Right lobe of liver (tissue), 6 donors: ENCODE results near the gene LBR. TPM values are rescaled to one million over a fixed set of nuclear protein-coding genes. Genes with fewer than 3 reads are reported as not detected.
"Not testable (repeated sequence)": the region's sequence is repeated elsewhere in the genome, so short reads cannot be mapped to it uniquely, and the experiment has no call there.

Experiments used
- ATAC-seq, 4 donors: fragments of 200-7000 bp; cut with Tn5 transposase; one replicate each; pipeline ENCODE4 v1.9.1; 2020; ENCODE audit warnings: mild to moderate bottlenecking in 4 of 4, moderate library complexity in 4 of 4
- DNase-seq, 3 donors: peaks; one replicate each; pipeline ENCODE4 v3.0.0-alpha.2; 2020
- H3K27ac ChIP-seq, 3 donors: fragments of 200-600 bp; one replicate each; pipeline ENCODE4 v1.8.0; 2022
- H3K27me3 ChIP-seq, 2 donors: fragments of 200-600 bp; one replicate each; pipeline ENCODE4 v1.8.0; 2022
- H3K36me3 ChIP-seq, 4 donors: fragments of 200-600 bp; sonication (generic) in 1 of 4; one replicate each; pipeline versions ENCODE4 v1.5.1 to v1.8.0; 2017 to 2022; ENCODE audit warnings: control low read depth in 1 of 4
- H3K4me1 ChIP-seq, 4 donors: fragments of 200-600 bp; sonication (generic) in 1 of 4; one replicate each; pipeline versions ENCODE4 v1.5.1 to v1.8.0; 2017 to 2022; ENCODE audit warnings: control low read depth in 1 of 4
- H3K4me3 ChIP-seq, 3 donors: fragments of 200-600 bp; one replicate each; pipeline ENCODE4 v1.8.0; 2022
- H3K9me3 ChIP-seq, 4 donors: fragments of 200-600 bp; sonication (generic) in 1 of 4; one replicate each; pipeline versions ENCODE4 v1.5.1 to v1.8.0; 2017 to 2022; ENCODE audit warnings: control low read depth in 1 of 4
- CTCF ChIP-seq, 4 donors: fragments of 200-600 bp in 3 of 4; fragments of 450-650 bp in 1 of 4; IDR thresholded peaks; one replicate each; pipeline versions ENCODE4 v1.5.1 to v1.8.0; 2016 to 2022; ENCODE audit warnings: antibody characterized with exemption in 4 of 4, mild to moderate bottlenecking in 2 of 4
- POLR2A ChIP-seq: fragments of 450-650 bp; IDR thresholded peaks from one replicate; pipeline ENCODE4 v1.6.1; 2017; ENCODE audit warnings: antibody characterized with exemption, mild to moderate bottlenecking
- WGBS: methylation state at CpG from one replicate; pipeline ENCODE4 v1.1.6; 2018; ENCODE audit warnings: low coverage, low lambda C conversion rate; ENCODE audit not compliant: insufficient coverage; ENCODE audit errors: missing lambda C conversion rate; 5-methylcytosine and 5-hydroxymethylcytosine counted together
- intact Hi-C, 2 donors: fragments of 100-400 bp; cut with DNase I; formaldehyde crosslinking; loops; one replicate each; pipeline versions ENCODE4 v1.11.2 to v1.14.1; 2022
- total RNA-seq, 6 experiments: library from RNA; depleted of rRNA in 2 of 6; stranded (reverse); fragments of >200 nt in 2 of 6; fragmentation: NEBNext Ultra II Directional in 3 of 6; extraction: Animal tissue kit (Norgen Biotek cat#: 25700) in 3 of 6; gene quantifications; one replicate each; pipeline versions ENCODE4 v1.1.0 to v1.2.4, GENCODE V29; 2016 to 2023
- donor health status: DM: no; HTN: yes; CAD: no.
- donor health status: DM: no; HTN: no; CAD: no.
- donor health status: DM: no; HTN: no; CAD: no.
- donor health status: DM: no; HTN: yes; CAD: no.
- donor health status: DM: no; HTN: yes; CAD: no.

LBR gene
- total RNA-seq, 6 experiments from 2014 or later: 21.9 to 41.8 (median 31.4) TPM

DNA sequence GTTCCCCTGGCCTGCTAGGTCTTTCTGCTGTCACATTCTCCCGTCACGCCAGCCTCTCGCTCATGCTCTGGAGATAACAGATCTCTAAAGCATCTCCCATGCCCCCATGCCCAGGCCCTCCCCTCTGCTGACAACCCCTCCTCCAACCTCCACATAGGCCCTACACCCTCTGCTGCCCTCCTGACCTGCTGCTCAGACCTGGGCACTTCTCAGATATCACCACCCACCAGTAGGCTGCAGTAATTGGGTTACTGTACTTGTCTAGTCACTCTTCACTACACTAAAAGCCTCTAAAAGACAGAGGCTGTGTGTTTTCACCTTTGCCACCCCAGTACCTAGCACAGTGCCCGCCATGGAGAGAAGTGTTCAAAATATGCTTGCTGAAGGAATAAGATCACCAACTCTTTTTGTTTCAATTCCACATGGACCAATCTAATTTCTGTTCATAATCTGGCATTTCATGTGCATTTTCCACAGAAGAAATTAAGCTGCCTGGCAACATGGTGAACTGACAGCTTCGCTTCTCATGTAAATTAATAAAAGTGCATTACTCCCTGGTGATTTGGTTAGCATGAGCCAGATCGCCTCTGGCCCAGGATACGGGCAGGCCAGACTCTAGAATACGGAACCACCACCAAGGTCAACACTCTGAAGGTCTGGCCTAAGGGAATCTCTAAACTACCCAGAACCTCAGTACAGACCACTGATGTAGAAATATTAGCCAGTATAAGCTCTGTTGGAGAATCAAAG, 20.7 kb downstream of the LBR start:
- Histone ChIP-seq H3K4me3 (no peak overlapping the region), H3K36me3 (peaks cover 0 to 59% (median 13%) of the 10 kb centered on the region in 4 donors), H3K27me3 (no peaks in the 10 kb centered on the region), H3K9me3 (no peaks in the 10 kb centered on the region), H3K4me1 (peaks cover 0 to 10% (median 2%) of the 10 kb centered on the region in 4 donors), H3K27ac (no peak overlapping the region)
- 95% methylated on average over 8 of the region's 8 CpGs for WGBS
- intact Hi-C loops: no loop called here
- no peak for TF ChIP-seq CTCF (IDR thresholded peaks at IDR 0.05)
- no peak for TF ChIP-seq POLR2A
- DNase-seq (no peak), ATAC-seq (no peak)

DNA sequence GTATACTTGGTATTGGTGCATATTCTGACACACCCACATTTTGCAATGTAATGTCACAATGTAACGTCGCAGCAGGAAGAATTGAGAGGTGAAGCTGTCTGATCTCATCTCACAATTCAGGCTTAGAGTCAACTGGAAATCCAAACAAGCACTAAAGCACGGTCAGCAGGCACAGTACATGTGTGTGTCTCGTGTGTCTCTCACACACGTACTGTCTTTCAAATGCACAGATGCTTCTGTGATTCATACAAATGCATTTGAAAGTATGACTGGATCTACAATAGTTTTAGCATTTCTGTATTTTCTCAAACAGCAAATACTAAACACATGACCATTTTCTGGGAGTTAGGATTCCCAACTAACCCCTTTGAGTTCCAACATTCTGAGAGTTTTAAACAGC, 26.9 kb downstream of the LBR start:
- 84% methylated on average over 5 of the region's 5 CpGs for WGBS
- no peak for TF ChIP-seq CTCF (IDR thresholded peaks at IDR 0.05)
- no peak for TF ChIP-seq POLR2A
- Histone ChIP-seq H3K4me3 (no peak overlapping the region), H3K36me3 (peaks cover 0 to 40% (median 12%) of the 10 kb centered on the region in 4 donors), H3K4me1 (no peaks in the 10 kb centered on the region), H3K27me3 (no peaks in the 10 kb centered on the region), H3K9me3 (no peaks in the 10 kb centered on the region), H3K27ac (no peak overlapping the region)
- DNase-seq: no peak
- intact Hi-C loops: no loop called here
- ATAC-seq: no peak

GRCh38 chr1:225396357-225396756, 31.5 kb downstream of the LBR start:
- WGBS: 100% methylated on average over 1 of the region's 2 CpGs
- no peak for ATAC-seq
- intact Hi-C loops: no loop called here

DNA sequence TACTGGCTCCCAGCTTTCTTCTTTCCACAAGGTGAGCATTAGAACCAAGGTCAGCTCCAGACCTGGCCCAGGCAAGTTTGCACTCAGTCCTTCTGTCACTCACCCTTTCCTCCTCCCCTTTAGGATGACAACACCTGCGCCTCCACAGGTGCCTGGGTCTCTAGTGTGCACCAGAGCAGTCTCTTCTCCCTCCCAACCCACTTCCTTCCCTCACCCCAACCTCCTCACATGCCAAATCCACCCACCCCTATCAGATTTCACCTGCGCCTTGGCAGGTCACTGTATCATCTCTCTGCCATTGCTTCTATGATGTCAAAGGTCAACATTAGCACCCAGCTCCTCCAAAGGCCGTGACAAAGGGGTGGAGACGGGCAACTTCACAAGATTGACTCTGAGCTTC, 38.0 kb downstream of the LBR start:
- Histone ChIP-seq H3K4me3 (no peak overlapping the region), H3K4me1 (no peaks in the 10 kb centered on the region), H3K27me3 (no peaks in the 10 kb centered on the region), H3K27ac (no peak overlapping the region), H3K9me3 (no peaks in the 10 kb centered on the region), H3K36me3 (no peaks in the 10 kb centered on the region)
- DNase-seq (no peak), ATAC-seq (no peak)
- intact Hi-C loops: no loop called here
- TF ChIP-seq CTCF (IDR thresholded peaks at IDR 0.05) (no peak), POLR2A (no peak)
- 96% methylated on average over 4 of the region's 4 CpGs for WGBS

More at GRCh38 chr1:225396357-225396756, 31.5 kb downstream of the LBR start:
- no peaks in the 10 kb centered on the region for H3K4me1 ChIP-seq
- no peak for DNase-seq
- TF ChIP-seq POLR2A: no peak
- no peak overlapping the region for H3K4me3 ChIP-seq
- no peaks in the 10 kb centered on the region for H3K27me3 ChIP-seq
- peaks cover 0 to 7% (median 4%) of the 10 kb centered on the region in 4 donors for H3K36me3 ChIP-seq
- H3K9me3 ChIP-seq: no peaks in the 10 kb centered on the region
- H3K27ac ChIP-seq: no peak overlapping the region

DNA sequence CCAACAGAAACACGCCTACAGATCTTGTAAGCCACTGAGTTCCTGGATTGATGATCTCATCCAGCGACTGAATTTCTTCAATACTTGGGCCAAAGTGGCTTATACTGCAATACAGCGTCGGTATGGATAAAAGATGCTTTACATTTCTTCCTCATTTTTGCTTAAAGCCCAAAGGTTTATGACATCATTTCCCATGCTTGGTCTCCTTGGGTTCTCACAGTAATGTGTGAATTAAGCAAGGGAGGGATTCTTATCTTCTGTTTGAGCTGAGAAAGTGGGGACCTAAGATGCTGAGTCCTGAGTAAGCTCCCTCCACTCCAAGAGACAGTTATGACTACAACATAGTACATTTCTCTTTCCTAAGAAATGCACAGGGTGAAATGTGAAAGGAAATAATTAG, 39.5 kb downstream of the LBR start:
- H3K9me3 ChIP-seq: no peaks in the 10 kb centered on the region
- H3K27me3 ChIP-seq: no peaks in the 10 kb centered on the region
- ATAC-seq (no peak), DNase-seq (no peak)
- no peak overlapping the region for H3K27ac ChIP-seq
- WGBS: 72% methylated on average over 4 of the region's 4 CpGs
- TF ChIP-seq POLR2A (no peak), CTCF (IDR thresholded peaks at IDR 0.05) (no peak)
- no peaks in the 10 kb centered on the region for H3K4me1 ChIP-seq
- no peaks in the 10 kb centered on the region for H3K36me3 ChIP-seq
- H3K4me3 ChIP-seq: no peak overlapping the region
- intact Hi-C loops: no loop called here

DNA sequence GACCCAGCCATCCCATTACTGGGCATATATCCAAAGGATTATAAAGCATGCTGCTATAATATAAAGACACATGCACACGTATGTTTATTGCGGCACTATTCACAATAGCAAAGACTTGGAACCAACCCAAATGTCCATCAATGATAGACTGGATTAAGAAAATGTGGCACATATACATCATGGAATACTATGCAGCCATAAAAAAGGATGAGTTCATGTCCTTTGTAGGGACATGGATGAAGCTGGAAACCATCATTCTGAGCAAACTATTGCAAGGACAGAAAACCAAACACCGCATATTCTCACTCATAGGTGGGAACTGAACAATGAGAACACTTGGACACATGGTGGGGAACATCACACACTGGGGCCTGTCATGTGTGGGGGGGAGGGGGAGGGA, 41.0 kb downstream of the LBR start:
- H3K4me3 ChIP-seq, H3K27ac ChIP-seq, H3K4me1 ChIP-seq, H3K27me3 ChIP-seq, ATAC-seq, H3K9me3 ChIP-seq, DNase-seq, intact Hi-C loops, H3K36me3 ChIP-seq: not testable (repeated sequence)
- WGBS: 100% methylated on average over 3 of the region's 3 CpGs
